Measurements from ENCODE around the gene METTL15. TPM values are rescaled to one million over a fixed set of nuclear protein-coding genes. Genes with fewer than 3 reads are reported as not detected.
"Not testable (repeated sequence)": the region's sequence is repeated elsewhere in the genome, so short reads cannot be mapped to it uniquely, and the experiment has no call there.

Gene METTL15
- total and polyA plus RNA-seq, 2 of the 8 experiments (the other 6 are each of a cell fraction or from before 2014, with no cell fraction given), result 5.4 to 10.5 TPM

DNA sequence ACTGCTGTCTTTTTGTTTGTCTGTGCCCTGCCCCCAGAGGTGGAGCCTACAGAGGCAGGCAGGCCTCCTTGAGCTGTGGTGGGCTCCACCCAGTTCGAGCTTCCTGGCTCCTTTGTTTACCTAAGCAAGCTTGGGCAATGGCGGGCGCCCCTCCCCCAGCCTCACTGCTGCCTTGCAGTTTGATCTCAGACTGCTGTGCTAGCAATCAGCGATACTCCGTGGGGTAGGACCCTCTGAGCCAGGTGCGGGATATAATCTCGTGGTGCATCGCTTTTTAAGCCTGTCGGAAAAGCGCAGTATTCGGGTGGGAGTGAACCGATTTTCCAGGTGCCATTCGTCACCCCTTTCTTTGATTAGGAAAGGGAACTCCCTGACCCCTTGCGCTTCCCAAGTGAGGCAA lies 269.9 kb downstream of the METTL15 start:
- POLR2A ChIA-PET (ENCODE audit: partially characterized antibody); H2AK5ac ChIP-seq (ENCODE audit: low read depth, low read length): not testable (repeated sequence)
- WGBS, 2 experiments (ENCODE audit: extremely low coverage in 1 of 2, insufficient coverage in 1 of 2, insufficient read length in 1 of 2, insufficient replicate concordance in 2 of 2, low coverage in 1 of 2, low lambda C conversion rate in 2 of 2, missing lambda C conversion rate in 1 of 2), result 88% methylated on average over 12 of the region's 14 CpGs; no CpG with 5 or more reads in 1 of the 2 experiments

More for the DNA sequence above, 269.9 kb downstream of the METTL15 start:
- H2AFZ ChIP-seq (ENCODE audit: low read length); H2BK5ac ChIP-seq (ENCODE audit: low read depth, low read length); H3K27me3 ChIP-seq (replicated peaks in 1 of 4; ENCODE audit: control insufficient read depth in 3 of 4, extremely low read depth in 1 of 4, insufficient read depth in 3 of 4, low read length in 3 of 4); H4K5ac ChIP-seq (ENCODE audit: insufficient read length, low read depth, low read length); H3K9me3 ChIP-seq (ENCODE audit: insufficient read depth in 2 of 2, low read depth in 1 of 2, low read length in 1 of 2); H3K23ac ChIP-seq (ENCODE audit: insufficient read length); FAIRE-seq; H3K18ac ChIP-seq (ENCODE audit: extremely low read depth, low read length); H3K9ac ChIP-seq (replicated peaks in 1 of 4; ENCODE audit: extremely low read depth in 1 of 4, low read depth in 3 of 4, low read length in 3 of 4); H3K4me3 ChIP-seq (ENCODE audit: extremely low read depth in 1 of 4, insufficient read depth in 2 of 4, low read depth in 3 of 4, low read length in 4 of 4); H3K79me1 ChIP-seq (ENCODE audit: low read depth, low read length); H4K91ac ChIP-seq (replicated peaks; ENCODE audit: insufficient read length, low read length); H2BK15ac ChIP-seq (ENCODE audit: low read length); H4K20me1 ChIP-seq (replicated peaks in 1 of 2; ENCODE audit: control insufficient read depth in 1 of 2, insufficient read depth in 2 of 2, low read length in 2 of 2); H3K23me2 ChIP-seq (ENCODE audit: low read depth, low read length); H2BK20ac ChIP-seq (ENCODE audit: low read length); H3K56ac ChIP-seq (replicated peaks; ENCODE audit: insufficient read length, low read depth, low read length); H3K79me2 ChIP-seq (ENCODE audit: control insufficient read depth in 1 of 2, insufficient read depth in 2 of 2, low read length in 2 of 2); H4K8ac ChIP-seq (ENCODE audit: extremely low read depth, insufficient read depth, low read length); H2BK120ac ChIP-seq (replicated peaks; ENCODE audit: low read depth, low read length); H3K36me3 ChIP-seq (ENCODE audit: control insufficient read depth in 2 of 4, insufficient read depth in 4 of 4, low read length in 3 of 4); H3K27ac ChIP-seq (ENCODE audit: low read depth, low read length); H3K4ac ChIP-seq (replicated peaks; ENCODE audit: insufficient read length, low read depth, low read length); H3K4me1 ChIP-seq (replicated peaks in 1 of 4; ENCODE audit: control insufficient read depth in 3 of 4, insufficient read depth in 4 of 4, low read length in 3 of 4); H3K14ac ChIP-seq (ENCODE audit: insufficient read length); H2BK12ac ChIP-seq (ENCODE audit: low read depth, low read length); H3K4me2 ChIP-seq (ENCODE audit: insufficient read depth in 1 of 2, low read depth in 2 of 2, low read length in 2 of 2): not testable (repeated sequence)
- CTCF ChIA-PET (ENCODE audit: partially characterized antibody), result interaction anchor here (0.6 kb wide), 1 partner anchor 624 kb away, joined by 3 read pairs; no protein-coding TSS in a partner anchor
- DNase-seq (ENCODE audit: low read depth in 1 of 2, low spot score in 2 of 2), result peak in 1 of 2 experiments; percentile 61

Small RNA genes lying within 50 kb of the gene (small RNA-seq; reads per million reads assigned to genes)
- not detected for gene AC023206.1 (ENCODE audit: insufficient read depth)

Other genes with a start within 250 kb of the METTL15 start
- gene KIF18A, start 232 bp upstream of the METTL15 start, total RNA-seq (2021; fragmentation: NEBNext Ultra II Directional; extraction: Animal tissue kit (Norgen Biotek cat#: 25700)), result 23.3 TPM in 2 replicates
- 2.2 and 4.0 TPM in 2 replicates for gene KIF18A, start 232 bp upstream of the METTL15 start, polyA plus RNA-seq (2011; rRNA removed)